HT-29 (cell line): Measurements from ENCODE around the gene WNK2. TPM values are rescaled to one million over a fixed set of nuclear protein-coding genes. Genes with fewer than 3 reads are reported as not detected.
A peak's percentile ranks its signal among the peaks of the same experiment; 100 is the strongest.
"Not testable (repeated sequence)": the region's sequence is repeated elsewhere in the genome, so short reads cannot be mapped to it uniquely, and the experiment has no call there.

Experiments used
- DNase-seq: peaks from one replicate; pipeline ENCODE4 v3.0.0-alpha.2; 2015; ENCODE audit warnings: low spot score
- total RNA-seq: library from RNA; depleted of rRNA; stranded (reverse); fragments of >200 nt; shearing (Covaris generic); gene quantifications from 2 replicates; pipeline ENCODE4 v1.2.3, GENCODE V29; 2014

The WNK2 gene
- total RNA-seq, 1 experiment from 2014 or later = 28.6 TPM

- DNase-seq = no peak
These were observed 51.5 kb downstream of the WNK2 start for GRCh38 chr9:93235300-93235960.

GRCh38 chr9:93236541-93237206 lies 52.7 kb downstream of the WNK2 start:
- DNase-seq = no peak

- no peak for DNase-seq
These were observed 53.6 kb downstream of the WNK2 start for GRCh38 chr9:93237540-93237939.

GRCh38 chr9:93238953-93239925 lies 55.3 kb downstream of the WNK2 start:
- DNase-seq = no peak

- DNase-seq = no peak
These were observed 57.0 kb downstream of the WNK2 start for GRCh38 chr9:93240891-93241334.

- DNase-seq = no peak
These were observed 59.2 kb downstream of the WNK2 start for GRCh38 chr9:93243112-93243511.

- no peak for DNase-seq
These were observed 60.2 kb downstream of the WNK2 start for GRCh38 chr9:93244101-93244500.

- DNase-seq = peak; percentile 42
These were observed 60.8 kb downstream of the WNK2 start for GRCh38 chr9:93244510-93245436.

GRCh38 chr9:93245437-93245970 lies 61.6 kb downstream of the WNK2 start:
- no peak for DNase-seq

- no peak for DNase-seq
These were observed 62.2 kb downstream of the WNK2 start for GRCh38 chr9:93246111-93246510.

GRCh38 chr9:93246526-93246925 lies 62.6 kb downstream of the WNK2 start:
- DNase-seq = no peak

GRCh38 chr9:93247099-93247865 lies 63.3 kb downstream of the WNK2 start:
- no peak for DNase-seq

GRCh38 chr9:93247892-93248291 lies 64.0 kb downstream of the WNK2 start:
- no peak for DNase-seq

GRCh38 chr9:93248386-93249040 lies 64.6 kb downstream of the WNK2 start:
- DNase-seq = no peak

GRCh38 chr9:93250185-93250584 lies 66.2 kb downstream of the WNK2 start:
- DNase-seq = no peak

GRCh38 chr9:93251309-93251708 lies 67.4 kb downstream of the WNK2 start:
- DNase-seq = not testable (repeated sequence)

GRCh38 chr9:93252116-93252780 lies 68.3 kb downstream of the WNK2 start:
- DNase-seq = no peak

GRCh38 chr9:93252781-93253530 lies 69.0 kb downstream of the WNK2 start:
- no peak for DNase-seq
